HG03565 (cell line): ENCODE data around the gene SAMD13.
"Not testable (repeated sequence)": the region's sequence is repeated elsewhere in the genome, so short reads cannot be mapped to it uniquely, and the experiment has no call there.

Experiments
- ATAC-seq: cut with Tn5 transposase; IDR thresholded peaks from one replicate; pipeline ENCODE4 v1.9.1; 2021; ENCODE audit warnings: mild to moderate bottlenecking, moderate library complexity; ENCODE audit not compliant: unreplicated experiment

Gene SAMD13

GRCh38 chr1:84282780-84283333 lies 18.7 kb upstream of the SAMD13 start:
- no peak for ATAC-seq

GRCh38 chr1:84283381-84283780 lies 18.1 kb upstream of the SAMD13 start:
- ATAC-seq: no peak

GRCh38 chr1:84286071-84286470 lies 15.4 kb upstream of the SAMD13 start:
- ATAC-seq: no peak

- not testable (repeated sequence) for ATAC-seq
Observed at GRCh38 chr1:84287389-84287788, 14.1 kb upstream of the SAMD13 start.

DNA sequence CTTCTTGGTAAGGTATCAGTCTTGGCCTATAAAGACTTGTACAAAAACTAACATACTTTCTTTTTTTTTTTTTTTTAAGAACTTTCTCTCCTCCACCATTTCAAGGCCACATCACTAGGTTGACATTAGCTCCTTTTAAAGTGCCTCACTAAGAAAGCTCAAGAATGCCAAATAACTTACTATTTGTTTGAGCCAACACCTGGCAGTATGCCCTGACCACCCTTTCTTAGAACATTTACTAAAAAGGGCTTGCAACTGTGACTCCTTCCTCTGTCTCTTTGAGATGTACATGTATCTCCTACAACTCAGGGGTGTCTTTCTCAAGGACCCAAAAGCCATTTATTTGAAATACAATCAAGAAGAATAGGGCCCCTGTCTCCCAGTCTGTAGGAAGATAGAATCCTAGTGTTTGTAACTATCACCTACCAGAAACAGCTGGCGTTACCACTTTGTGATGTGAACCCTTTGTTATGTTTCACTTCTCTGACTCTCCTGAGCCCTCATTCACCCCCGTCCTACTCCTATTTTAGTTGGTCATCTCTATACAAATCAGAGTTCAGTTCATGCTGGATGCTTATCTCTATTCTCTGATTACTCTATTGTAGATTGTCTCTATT lies 12.2 kb upstream of the SAMD13 start:
- no peak for ATAC-seq

- ATAC-seq: no peak
Observed at GRCh38 chr1:84291882-84292655, 9.4 kb upstream of the SAMD13 start.

DNA sequence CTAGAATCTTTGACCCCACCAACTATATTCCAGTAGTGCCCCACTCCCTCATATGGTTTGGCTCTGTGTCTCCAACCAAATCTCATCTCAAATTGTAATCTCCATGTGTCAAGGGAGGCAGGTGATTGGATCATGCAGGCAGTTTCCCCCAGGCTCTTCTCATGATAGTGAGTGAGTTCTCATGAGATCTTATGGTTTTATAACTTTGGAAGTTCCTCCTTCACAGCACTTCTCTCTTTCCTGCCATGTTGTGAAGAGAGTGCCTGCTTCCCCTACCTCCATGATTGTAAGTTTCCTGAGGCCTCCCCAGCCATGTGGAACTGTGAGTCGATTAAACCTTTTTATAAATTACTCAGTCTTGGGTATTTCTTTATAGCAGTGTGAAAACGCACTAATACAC lies 7.7 kb upstream of the SAMD13 start:
- ATAC-seq: no peak

- no peak for ATAC-seq
Observed at GRCh38 chr1:84294751-84295150, 6.8 kb upstream of the SAMD13 start.

DNA sequence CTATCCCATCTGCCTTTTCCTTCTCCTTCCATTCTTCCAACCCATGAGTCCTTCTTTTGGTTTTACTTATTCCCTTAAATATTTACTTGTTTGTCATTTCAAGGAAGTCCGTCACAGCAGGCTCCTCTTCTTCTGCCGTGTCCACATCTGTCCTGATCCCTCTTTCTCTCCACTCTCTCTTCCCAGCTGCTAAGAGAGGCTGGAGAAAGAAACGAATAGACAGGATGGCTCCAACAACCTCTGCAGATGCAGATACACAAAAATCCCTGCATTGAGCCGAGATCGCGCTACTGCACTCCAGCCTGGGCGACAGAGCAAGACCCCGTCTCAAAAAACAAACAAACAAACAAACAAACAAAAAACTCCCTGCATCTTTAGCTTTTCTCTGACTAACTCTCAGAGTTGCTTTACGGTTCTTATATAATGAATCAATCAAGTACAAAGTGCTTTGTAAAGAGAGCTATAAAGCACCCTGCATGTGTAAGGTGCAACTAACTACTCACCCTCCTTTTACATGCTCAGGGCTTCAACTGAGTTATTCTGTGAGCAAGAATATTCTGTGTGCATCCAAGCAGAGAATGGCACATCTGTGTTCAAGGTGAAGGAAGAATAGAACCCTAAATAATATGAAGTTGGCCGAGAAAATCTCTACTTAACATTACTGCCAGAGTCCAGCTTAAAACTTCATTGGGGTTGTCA lies 3.8 kb upstream of the SAMD13 start:
- ATAC-seq: no peak

GRCh38 chr1:84298328-84298683 lies 3.2 kb upstream of the SAMD13 start:
- peak; percentile 58 for ATAC-seq

GRCh38 chr1:84298684-84299535 lies 2.6 kb upstream of the SAMD13 start:
- peak; percentile 19 for ATAC-seq

GRCh38 chr1:84299536-84300170 lies 1.9 kb upstream of the SAMD13 start:
- ATAC-seq: no peak

GRCh38 chr1:84300501-84300900 lies 1.0 kb upstream of the SAMD13 start:
- ATAC-seq: no peak

GRCh38 chr1:84301785-84302385 lies 377 bp downstream of the SAMD13 start:
- ATAC-seq: no peak

DNA sequence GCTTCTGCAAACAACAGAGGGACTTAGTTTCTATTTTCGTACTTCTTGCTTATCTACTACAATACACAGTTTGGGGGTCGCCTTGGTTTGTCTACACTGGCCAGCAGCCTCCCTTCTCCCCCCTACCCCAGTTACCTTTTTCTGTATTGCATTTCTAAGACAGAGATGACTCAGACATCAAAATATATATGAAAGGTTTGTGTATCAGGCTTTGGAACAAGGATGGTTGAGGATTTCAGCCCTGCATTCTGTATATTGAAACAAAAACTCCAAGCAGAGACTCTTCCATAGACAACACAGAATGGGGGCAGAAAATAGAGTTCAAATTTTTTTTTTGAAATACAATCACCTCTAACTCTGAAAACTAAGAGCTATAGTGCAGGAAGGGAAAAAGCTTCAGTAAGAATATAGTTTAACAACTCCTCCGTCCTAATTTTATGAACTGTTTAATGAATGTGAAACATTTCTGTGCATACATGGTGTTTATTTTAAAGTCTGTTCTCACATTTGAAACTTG lies 1.9 kb downstream of the SAMD13 start:
- ATAC-seq: no peak

DNA sequence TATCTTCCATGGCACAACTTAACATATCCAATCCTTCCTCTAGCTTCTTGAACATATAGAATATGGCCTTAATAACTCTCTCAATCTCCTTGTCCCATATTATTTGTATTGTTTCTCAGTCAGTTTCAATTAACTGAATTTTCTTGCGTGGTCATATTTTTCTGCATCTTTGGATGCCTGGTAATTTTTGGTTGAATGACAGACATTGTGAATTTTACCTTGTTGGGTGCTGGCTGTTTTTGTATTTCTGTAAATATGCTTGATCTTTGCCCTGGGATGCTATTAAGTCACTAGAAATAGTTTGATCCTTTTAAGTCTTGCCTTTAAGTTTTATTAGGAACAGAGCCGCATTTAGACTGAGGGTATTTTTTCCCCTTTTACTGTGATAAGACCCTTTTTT lies 5.9 kb downstream of the SAMD13 start:
- ATAC-seq: no peak

- ATAC-seq: no peak
Observed at GRCh38 chr1:84311296-84311695, 9.8 kb downstream of the SAMD13 start.

GRCh38 chr1:84319662-84320061 lies 18.2 kb downstream of the SAMD13 start:
- no peak for ATAC-seq

- no peak for ATAC-seq
Observed at GRCh38 chr1:84327830-84328229, 26.3 kb downstream of the SAMD13 start.
